ENCODE data around the gene API5.

- TF ChIP-seq CTCF (IDR thresholded peaks at IDR 0.05 in 4 of 5, conservative IDR thresholded peaks at IDR 0.05 in 1 of 5), result no peak
- TF ChIP-seq POLR2A (IDR thresholded peaks at IDR 0.05), result no peak
Observed at GRCh38 chr11:43267856-43268580, 43.8 kb upstream of the API5 start.

Data from gastrocnemius medialis (tissue), 4 donors.